Neural cell (in vitro differentiated cells): ENCODE data around the gene DNAJB11. TPM values are rescaled to one million over a fixed set of nuclear protein-coding genes. Genes with fewer than 3 reads are reported as not detected.
A peak's percentile ranks its signal among the peaks of the same experiment; 100 is the strongest.

Experiments
- H2AFZ ChIP-seq: fragments of 200-600, 300-800 bp; sonication (generic), shearing (Covaris generic); 2 replicates; pipeline ENCODE4 v1.6.0; 2014; ENCODE audit warnings: low read depth, mild to moderate bottlenecking, antibody characterized with exemption, low read length, moderate library complexity
- H3F3A ChIP-seq: fragments of 200-600 bp; shearing (Covaris generic); 2 replicates; pipeline ENCODE4 v1.6.1; 2016; ENCODE audit warnings: mild to moderate bottlenecking, moderate library complexity, mixed read lengths, antibody characterized with exemption, low read length; ENCODE audit not compliant: insufficient read depth, poor library complexity, severe bottlenecking
- H3K27ac ChIP-seq: fragments of 200-600, 300-800 bp; sonication (generic), shearing (Covaris generic); 2 replicates; pipeline ENCODE4 v1.5.1; 2014; ENCODE audit warnings: mild to moderate bottlenecking, low read length, moderate library complexity
- H3K27me3 ChIP-seq: fragments of 300-800, 200-600 bp; sonication (generic), shearing (Covaris generic); 2 replicates; pipeline ENCODE4 v1.6.0; 2014; ENCODE audit warnings: mild to moderate bottlenecking, low read depth, low read length, moderate library complexity; ENCODE audit not compliant: insufficient read depth
- H3K36me3 ChIP-seq: fragments of 300-800, 200-600 bp; sonication (generic), shearing (Covaris generic); 2 replicates; pipeline ENCODE4 v1.5.1; 2014; ENCODE audit warnings: mild to moderate bottlenecking, antibody characterized with exemption, low read length, moderate library complexity; ENCODE audit not compliant: insufficient read depth
- H3K4me2 ChIP-seq: fragments of 300-800, 200-600 bp; sonication (generic), shearing (Covaris generic); 2 replicates; pipeline ENCODE4 v1.6.0; 2014; ENCODE audit warnings: mild to moderate bottlenecking, low read length
- H3K4me3 ChIP-seq: fragments of 300-800, 200-600 bp; sonication (generic), shearing (Covaris generic); 2 replicates; pipeline ENCODE4 v1.5.1; 2014; ENCODE audit warnings: mild to moderate bottlenecking, low read length, moderate library complexity
- H3K79me2 ChIP-seq: fragments of 200-600 bp; shearing (Covaris generic); replicated peaks from 2 replicates; pipeline ENCODE4 v1.6.0; 2014; ENCODE audit warnings: mild to moderate bottlenecking, low read length, moderate library complexity; ENCODE audit not compliant: insufficient read depth
- H3K9ac ChIP-seq: fragments of 300-800, 200-600 bp; sonication (generic), shearing (Covaris generic); 2 replicates; pipeline ENCODE4 v1.6.1; 2016; ENCODE audit warnings: mild to moderate bottlenecking, low read length, mixed read lengths
- H3K9me2 ChIP-seq: fragments of 200-600 bp; shearing (Covaris generic); 2 replicates; pipeline ENCODE4 v1.6.1; 2016; ENCODE audit warnings: mild to moderate bottlenecking, low read length, mixed read lengths; ENCODE audit not compliant: insufficient read depth
- H3K9me3 ChIP-seq: fragments of 200-600, 300-800 bp; sonication (generic), shearing (Covaris generic); 2 replicates; pipeline ENCODE4 v1.6.1; 2016; ENCODE audit warnings: mild to moderate bottlenecking, mixed run types, low read length, moderate library complexity, mixed read lengths
- H4K20me1 ChIP-seq: fragments of 200-600 bp; shearing (Covaris generic); 2 replicates; pipeline ENCODE4 v1.6.1; 2016; ENCODE audit warnings: mild to moderate bottlenecking, mixed run types; ENCODE audit not compliant: insufficient read depth
- EP300 ChIP-seq: fragments of 450-650 bp; conservative IDR thresholded peaks from 2 replicates; pipeline ENCODE4 v1.6.1; 2014; ENCODE audit warnings: antibody characterized with exemption, mild to moderate bottlenecking, moderate library complexity; ENCODE audit not compliant: poor library complexity, severe bottlenecking
- EZH2 ChIP-seq: fragments of 200-600, 300-800 bp; shearing (Covaris generic), sonication (generic); IDR thresholded peaks from 2 replicates; pipeline ENCODE4 v1.6.1; 2014; ENCODE audit warnings: antibody characterized with exemption, low read length, borderline replicate concordance, mild to moderate bottlenecking; ENCODE audit not compliant: insufficient read depth, poor library complexity, severe bottlenecking
- MXI1 ChIP-seq: fragments of 450-650 bp; conservative IDR thresholded peaks from 2 replicates; pipeline ENCODE4 v1.6.1; 2014; ENCODE audit warnings: antibody characterized with exemption, mild to moderate bottlenecking; ENCODE audit not compliant: poor library complexity, severe bottlenecking
- POLR2AphosphoS5 ChIP-seq: IDR thresholded peaks from 2 replicates; pipeline ENCODE4 v1.6.1; 2012
- RAD21 ChIP-seq: fragments of 450-650 bp; conservative IDR thresholded peaks from 2 replicates; pipeline ENCODE4 v1.6.1; 2014; ENCODE audit warnings: antibody characterized with exemption, mild to moderate bottlenecking, moderate library complexity
- REST ChIP-seq: IDR thresholded peaks from 2 replicates; pipeline ENCODE4 v1.6.1; 2012; ENCODE audit warnings: borderline replicate concordance
- SMC3 ChIP-seq: fragments of 450-650 bp; conservative IDR thresholded peaks from 2 replicates; pipeline ENCODE4 v1.6.1; 2014; ENCODE audit warnings: antibody characterized with exemption, mild to moderate bottlenecking, moderate library complexity; ENCODE audit not compliant: poor library complexity
- TAF1 ChIP-seq: IDR thresholded peaks from 2 replicates; pipeline ENCODE4 v1.6.1; 2012; ENCODE audit warnings: low read depth
- polyA plus RNA-seq: library from polyadenylated mRNA; depleted of rRNA; stranded (reverse); fragments of >200 nt; gene quantifications from 2 replicates; pipeline ENCODE4 v1.2.3, GENCODE V29; 2014
- TF ChIP-seq, protein P1 (sequence below): fragments of 450-650 bp; IDR thresholded peaks from 2 replicates; pipeline ENCODE4 v1.5.1; 2014; ENCODE audit warnings: antibody characterized with exemption, mild to moderate bottlenecking, moderate library complexity; ENCODE audit not compliant: poor library complexity, severe bottlenecking

The DNAJB11 gene
- polyA plus RNA-seq, 1 donor from 2014 or later, result 108 TPM

DNA sequence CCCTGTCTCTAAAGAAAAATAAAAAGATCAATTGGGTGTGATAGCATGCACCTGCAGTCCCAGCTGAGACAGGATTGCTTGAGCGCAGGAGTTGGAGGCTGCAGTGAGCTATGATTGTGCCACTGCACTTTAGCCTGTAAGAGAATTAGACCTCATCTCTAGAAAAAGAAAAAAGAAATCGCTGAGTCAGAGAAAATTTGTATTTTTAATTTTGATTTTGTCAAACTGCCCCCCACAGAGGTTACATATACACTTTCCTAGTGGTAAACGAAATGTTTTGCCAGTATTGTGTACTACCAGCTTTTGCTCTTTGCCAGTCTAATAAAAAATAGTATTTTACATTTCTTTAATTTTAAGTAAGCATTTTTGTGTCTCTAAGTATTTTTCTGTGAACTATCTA, 21.0 kb upstream of the DNAJB11 start:
- no peak for TF ChIP-seq TAF1
- no peak for TF ChIP-seq SMC3
- TF ChIP-seq, protein P1, sequence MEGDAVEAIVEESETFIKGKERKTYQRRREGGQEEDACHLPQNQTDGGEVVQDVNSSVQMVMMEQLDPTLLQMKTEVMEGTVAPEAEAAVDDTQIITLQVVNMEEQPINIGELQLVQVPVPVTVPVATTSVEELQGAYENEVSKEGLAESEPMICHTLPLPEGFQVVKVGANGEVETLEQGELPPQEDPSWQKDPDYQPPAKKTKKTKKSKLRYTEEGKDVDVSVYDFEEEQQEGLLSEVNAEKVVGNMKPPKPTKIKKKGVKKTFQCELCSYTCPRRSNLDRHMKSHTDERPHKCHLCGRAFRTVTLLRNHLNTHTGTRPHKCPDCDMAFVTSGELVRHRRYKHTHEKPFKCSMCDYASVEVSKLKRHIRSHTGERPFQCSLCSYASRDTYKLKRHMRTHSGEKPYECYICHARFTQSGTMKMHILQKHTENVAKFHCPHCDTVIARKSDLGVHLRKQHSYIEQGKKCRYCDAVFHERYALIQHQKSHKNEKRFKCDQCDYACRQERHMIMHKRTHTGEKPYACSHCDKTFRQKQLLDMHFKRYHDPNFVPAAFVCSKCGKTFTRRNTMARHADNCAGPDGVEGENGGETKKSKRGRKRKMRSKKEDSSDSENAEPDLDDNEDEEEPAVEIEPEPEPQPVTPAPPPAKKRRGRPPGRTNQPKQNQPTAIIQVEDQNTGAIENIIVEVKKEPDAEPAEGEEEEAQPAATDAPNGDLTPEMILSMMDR, result no peak
- no peak for TF ChIP-seq RAD21
- no peak for TF ChIP-seq REST
- TF ChIP-seq EZH2, result no peak
- TF ChIP-seq POLR2AphosphoS5, result no peak
- TF ChIP-seq EP300, result no peak
- no peak for TF ChIP-seq MXI1

DNA sequence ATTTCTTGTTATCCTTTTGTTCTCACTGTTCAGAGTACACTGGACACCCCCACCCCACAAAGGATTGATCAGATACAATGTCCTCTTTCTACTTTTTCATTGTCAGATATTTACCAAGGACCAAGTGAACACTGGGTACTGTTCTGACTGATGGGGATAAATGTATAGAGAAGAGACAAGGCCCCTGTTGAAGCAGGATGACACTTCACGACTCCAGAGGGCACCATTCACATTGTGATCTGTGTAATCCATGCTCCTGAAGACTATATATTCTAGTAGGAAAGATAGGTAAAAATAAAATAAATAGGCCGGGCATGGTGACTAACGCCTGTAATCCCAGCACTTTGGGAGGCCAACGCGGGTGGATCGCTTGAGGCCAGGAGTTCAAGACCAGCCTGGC, 19.1 kb upstream of the DNAJB11 start:
- Histone ChIP-seq H3K9me2 (no peaks in the 10 kb centered on the region), H3K9me3 (no peaks in the 10 kb centered on the region), H3K4me2 (no peak overlapping the region), H3K79me2 (no peaks in the 10 kb centered on the region), H2AFZ (no peak overlapping the region), H3K4me3 (no peak overlapping the region), H3K36me3 (no peaks in the 10 kb centered on the region), H4K20me1 (no peaks in the 10 kb centered on the region), H3F3A (no peaks in the 10 kb centered on the region), H3K27me3 (no peaks in the 10 kb centered on the region), H3K9ac (no peak overlapping the region), H3K27ac (no peak overlapping the region)
- TF ChIP-seq RAD21, result peak; percentile 24
- no peak for TF ChIP-seq TAF1
- TF ChIP-seq, protein P1, result peak; percentile 30
- peak; percentile 48 for TF ChIP-seq SMC3
- TF ChIP-seq POLR2AphosphoS5, result no peak
- no peak for TF ChIP-seq REST
- no peak for TF ChIP-seq MXI1
- no peak for TF ChIP-seq EP300
- TF ChIP-seq EZH2, result no peak

More for the DNA sequence above, 21.0 kb upstream of the DNAJB11 start:
- H3K9ac ChIP-seq, result no peak overlapping the region
- no peak overlapping the region for H3K4me2 ChIP-seq
- no peak overlapping the region for H3K27ac ChIP-seq
- peaks cover 4% of the 10 kb centered on the region for H3K36me3 ChIP-seq
- H3K79me2 ChIP-seq, result no peaks in the 10 kb centered on the region
- no peaks in the 10 kb centered on the region for H3F3A ChIP-seq
- H2AFZ ChIP-seq, result no peak overlapping the region
- H3K4me3 ChIP-seq, result no peak overlapping the region
- no peaks in the 10 kb centered on the region for H3K9me2 ChIP-seq
- no peaks in the 10 kb centered on the region for H3K27me3 ChIP-seq
- no peaks in the 10 kb centered on the region for H4K20me1 ChIP-seq
- H3K9me3 ChIP-seq, result no peaks in the 10 kb centered on the region
